ENCODE measurements around the gene HMGB4.

- no peak for TF ChIP-seq SMC3 (IDR thresholded peaks at IDR 0.05; ENCODE audit: low read depth, low read length)
- no peak for TF ChIP-seq POLR2A (IDR thresholded peaks at IDR 0.05; ENCODE audit: low read depth, low read length)
- TF ChIP-seq CTCF (conservative IDR thresholded peaks at IDR 0.05; ENCODE audit: low read depth, low read length) = no peak
- TF ChIP-seq MAZ (IDR thresholded peaks at IDR 0.05; ENCODE audit: borderline replicate concordance, low read depth, low read length) = no peak
- TF ChIP-seq MXI1 (IDR thresholded peaks at IDR 0.05; ENCODE audit: borderline replicate concordance, low read depth, low read length) = no peak
Observed at GRCh38 chr1:33821291-33821690, 42.6 kb upstream of the HMGB4 start.
